ENCODE data around the gene COG8.

Gene COG8

DNA sequence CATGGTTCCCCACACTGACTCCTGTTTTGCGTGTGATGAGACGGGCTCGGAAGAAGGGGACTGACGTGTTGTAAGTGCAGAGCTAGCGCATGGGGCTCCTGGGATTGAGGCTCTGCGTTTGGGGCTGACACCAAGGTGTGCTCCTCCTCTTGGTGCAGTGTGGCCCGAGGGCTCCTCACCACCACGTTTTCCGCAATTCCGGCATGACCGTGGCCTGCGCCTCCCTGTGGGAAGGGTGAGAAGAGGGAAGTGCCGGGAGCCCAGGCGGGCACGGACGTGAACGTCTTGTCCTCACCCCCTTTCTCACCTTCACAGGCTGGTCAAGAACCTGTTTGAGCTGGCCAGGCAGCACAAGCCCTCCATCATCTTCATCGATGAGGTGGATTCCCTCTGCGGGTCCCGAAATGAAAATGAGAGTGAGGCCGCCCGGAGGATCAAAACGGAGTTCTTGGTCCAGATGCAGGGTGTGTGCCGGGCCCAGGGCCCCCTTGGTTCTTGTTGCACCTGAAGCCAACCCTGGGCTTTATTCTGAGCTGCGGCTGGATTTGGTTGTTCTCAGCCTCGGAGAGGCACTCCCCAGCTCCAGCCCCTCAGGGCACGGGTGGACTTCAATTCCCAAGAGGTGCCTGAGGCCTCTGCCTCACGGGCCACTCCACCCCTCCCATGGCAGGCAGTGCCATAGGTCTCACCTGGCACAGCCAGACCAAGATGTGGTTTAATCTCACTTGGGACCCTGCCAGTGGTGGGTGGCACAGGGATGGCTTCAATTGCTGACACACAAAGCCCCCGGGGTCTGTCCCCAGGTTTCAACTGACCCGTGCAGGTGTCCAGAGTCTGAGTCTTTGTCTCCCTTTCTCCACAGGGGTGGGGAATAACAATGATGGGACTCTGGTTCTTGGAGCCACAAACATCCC is 19.3 kb downstream of the COG8 start:
- no peak for DNase-seq (ENCODE audit: low read depth)
- TF ChIP-seq CTCF (IDR thresholded peaks at IDR 0.05; ENCODE audit: insufficient read depth, low read depth, low read length, missing control alignments) = no peak
- H3K4me3 ChIP-seq (ENCODE audit: low read length) = no peak overlapping the region

DNA sequence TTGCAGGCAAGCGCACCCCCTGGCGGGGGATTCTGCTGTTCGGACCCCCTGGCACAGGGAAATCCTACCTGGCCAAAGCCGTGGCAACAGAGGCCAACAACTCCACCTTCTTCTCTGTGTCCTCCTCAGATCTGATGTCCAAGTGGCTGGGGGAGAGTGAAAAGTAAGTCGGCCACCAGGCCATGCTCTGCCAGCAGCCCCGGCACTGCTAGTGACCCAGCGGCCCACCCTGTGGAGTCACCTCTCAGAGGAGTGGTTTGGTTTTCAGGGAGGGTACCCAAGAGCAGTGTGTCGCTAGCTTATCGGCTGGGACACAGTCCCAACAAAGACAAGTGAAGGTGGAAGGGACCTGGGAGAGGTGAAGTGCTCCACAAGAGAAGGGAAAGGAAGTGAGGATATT is 20.0 kb downstream of the COG8 start:
- TF ChIP-seq CTCF (IDR thresholded peaks at IDR 0.05; ENCODE audit: insufficient read depth, low read depth, low read length, missing control alignments) = no peak
- DNase-seq (ENCODE audit: low read depth) = no peak
- H3K4me3 ChIP-seq (ENCODE audit: low read length) = no peak overlapping the region

- H3K4me3 ChIP-seq (ENCODE audit: low read length) = no peak overlapping the region
- no peak for DNase-seq (ENCODE audit: low read depth)
- TF ChIP-seq CTCF (IDR thresholded peaks at IDR 0.05; ENCODE audit: insufficient read depth, low read depth, low read length, missing control alignments) = no peak
Observed at GRCh38 chr16:69318911-69319289, 20.5 kb downstream of the COG8 start.

DNA sequence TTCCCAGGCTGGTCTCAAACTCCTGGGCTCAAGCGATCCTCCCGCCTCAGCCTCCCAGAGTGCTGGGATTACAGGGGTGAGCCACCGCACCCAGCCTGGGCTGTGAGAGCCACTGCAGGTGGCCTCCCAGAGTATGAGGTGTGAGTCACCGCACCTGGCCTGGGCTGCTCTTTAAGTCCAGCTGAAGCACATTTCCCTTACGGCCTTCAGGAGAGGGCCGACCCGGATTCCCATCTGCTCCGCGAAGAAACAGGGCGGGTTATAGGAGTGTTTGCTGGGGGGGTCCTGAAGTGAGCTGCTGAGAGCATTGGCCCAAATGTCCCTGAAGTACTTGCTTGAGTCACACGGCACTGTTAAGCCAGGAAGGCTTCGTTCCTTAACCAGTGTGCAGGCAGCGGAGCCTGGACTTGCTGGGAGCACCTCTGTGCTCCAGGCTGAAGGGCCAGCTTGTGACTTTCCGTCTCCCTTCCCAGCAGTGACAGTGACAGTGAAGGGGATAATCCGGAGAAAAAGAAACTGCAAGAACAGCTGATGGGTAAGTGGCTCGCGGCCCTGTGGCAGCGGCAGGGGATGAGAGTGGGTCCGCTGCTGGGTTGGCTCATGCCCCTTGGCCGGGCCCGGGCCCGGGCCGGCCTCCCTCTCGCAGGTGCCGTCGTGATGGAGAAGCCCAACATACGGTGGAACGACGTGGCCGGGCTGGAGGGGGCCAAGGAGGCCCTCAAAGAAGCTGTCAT is 21.0 kb downstream of the COG8 start:
- no peak for DNase-seq (ENCODE audit: low read depth)

DNA sequence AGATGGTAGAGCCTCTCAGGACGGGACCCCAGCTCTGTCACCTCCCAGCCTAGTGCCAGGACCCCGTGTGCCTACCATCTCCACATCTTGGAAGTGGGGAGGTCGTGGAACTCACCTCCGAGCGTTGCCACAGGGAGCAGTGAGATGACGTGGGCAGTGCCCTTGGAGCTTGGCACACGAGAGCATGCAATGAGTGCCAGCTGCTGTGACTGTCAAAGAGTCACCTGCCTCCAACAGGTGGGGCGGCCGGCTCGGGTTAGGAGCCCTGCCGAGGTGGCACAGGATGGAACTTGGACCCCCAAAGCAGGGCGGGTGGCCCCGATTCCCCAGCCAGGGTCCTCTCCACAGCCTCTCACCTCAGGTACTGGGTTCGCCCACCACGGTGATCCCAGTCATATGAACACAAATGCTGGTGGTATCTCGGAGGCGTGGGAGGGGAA is 22.7 kb downstream of the COG8 start:
- no peak for DNase-seq (ENCODE audit: low read depth)
- no peak overlapping the region for H3K4me3 ChIP-seq (ENCODE audit: low read length)
- no peak for TF ChIP-seq CTCF (IDR thresholded peaks at IDR 0.05; ENCODE audit: insufficient read depth, low read depth, low read length, missing control alignments)

More for the DNA sequence above, 21.0 kb downstream of the COG8 start:
- TF ChIP-seq CTCF (IDR thresholded peaks at IDR 0.05; ENCODE audit: insufficient read depth, low read depth, low read length, missing control alignments) = no peak
- no peak overlapping the region for H3K4me3 ChIP-seq (ENCODE audit: low read length)

GRCh38 chr16:69315486-69316311 is 23.7 kb downstream of the COG8 start:
- no peak overlapping the region for H3K4me3 ChIP-seq (ENCODE audit: low read length)
- no peak for DNase-seq (ENCODE audit: low read depth)
- TF ChIP-seq CTCF (IDR thresholded peaks at IDR 0.05; ENCODE audit: insufficient read depth, low read depth, low read length, missing control alignments) = no peak

Data from epithelial cell of esophagus (primary cell).